ENCODE data around the gene ANKRD52. TPM values are rescaled to one million over a fixed set of nuclear protein-coding genes. Genes with fewer than 3 reads are reported as not detected.
"Not testable (repeated sequence)": the region's sequence is repeated elsewhere in the genome, so short reads cannot be mapped to it uniquely, and the experiment has no call there.

ANKRD52 gene
- total and polyA plus RNA-seq, 4 donors, result 5.4 to 13.6 (median 9.3) TPM

- H3K27ac ChIP-seq (ENCODE audit: low read depth in 1 of 2, low read length in 2 of 2), result no peak overlapping the region
- H3K36me3 ChIP-seq (ENCODE audit: control insufficient read depth in 4 of 4, insufficient read depth in 3 of 4, low read depth in 1 of 4, low read length in 3 of 4), result peaks cover 10 to 36% (median 27%) of the 10 kb centered on the region in 4 donors
- no peak for DNase-seq (ENCODE audit: low spot score)
These were observed 28.1 kb upstream of the ANKRD52 start for GRCh38 chr12:56286044-56286830.

GRCh38 chr12:56284263-56284662 lies 26.1 kb upstream of the ANKRD52 start:
- DNase-seq (ENCODE audit: low spot score); H3K4me3 ChIP-seq (ENCODE audit: low read depth in 1 of 3, low read length in 3 of 3); H3K9me3 ChIP-seq (ENCODE audit: control insufficient read depth in 4 of 4, low read length in 3 of 4); H3K27ac ChIP-seq (ENCODE audit: low read depth in 1 of 2, low read length in 2 of 2); H3K9ac ChIP-seq (ENCODE audit: low read depth in 1 of 2, low read length in 2 of 2); H3K27me3 ChIP-seq (ENCODE audit: control insufficient read depth in 4 of 4, insufficient read depth in 4 of 4, low read length in 3 of 4): not testable (repeated sequence)
- Histone ChIP-seq H3K4me1 (ENCODE audit: control insufficient read depth in 4 of 4, insufficient read depth in 4 of 4, low read length in 3 of 4) (peaks cover 1 to 47% (median 43%) of the 10 kb centered on the region in 4 donors), H3K36me3 (ENCODE audit: control insufficient read depth in 4 of 4, insufficient read depth in 3 of 4, low read depth in 1 of 4, low read length in 3 of 4) (peaks cover 9 to 34% (median 25%) of the 10 kb centered on the region in 4 donors)
- WGBS, result 94% methylated on average over 5 of the region's 5 CpGs

More at GRCh38 chr12:56286044-56286830, 28.1 kb upstream of the ANKRD52 start:
- Histone ChIP-seq H3K4me1 (ENCODE audit: control insufficient read depth in 4 of 4, insufficient read depth in 4 of 4, low read length in 3 of 4) (peaks cover 3 to 35% (median 32%) of the 10 kb centered on the region in 4 donors), H3K9ac (ENCODE audit: low read depth in 1 of 2, low read length in 2 of 2) (no peak overlapping the region), H3K9me3 (ENCODE audit: control insufficient read depth in 4 of 4, low read length in 3 of 4) (no peaks in the 10 kb centered on the region), H3K27me3 (ENCODE audit: control insufficient read depth in 4 of 4, insufficient read depth in 4 of 4, low read length in 3 of 4) (no peaks in the 10 kb centered on the region), H3K4me3 (ENCODE audit: low read depth in 1 of 3, low read length in 3 of 3) (no peak overlapping the region)
- 37% methylated on average over 4 of the region's 4 CpGs for WGBS
- no peak for TF ChIP-seq REST (IDR thresholded peaks at IDR 0.05)
- no peak for TF ChIP-seq FOXA2 (IDR thresholded peaks at IDR 0.05)
- no peak for TF ChIP-seq HNF4G (IDR thresholded peaks at IDR 0.05)
- TF ChIP-seq YY1 (IDR thresholded peaks at IDR 0.05), result no peak

GRCh38 chr12:56282579-56282978 lies 24.4 kb upstream of the ANKRD52 start:
- peaks cover 1 to 43% (median 39%) of the 10 kb centered on the region in 4 donors for H3K4me1 ChIP-seq (ENCODE audit: control insufficient read depth in 4 of 4, insufficient read depth in 4 of 4, low read length in 3 of 4)
- no peak overlapping the region for H3K4me3 ChIP-seq (ENCODE audit: low read depth in 1 of 3, low read length in 3 of 3)
- WGBS, result over 99% methylated on average over 2 of the region's 2 CpGs
- no peak overlapping the region for H3K9ac ChIP-seq (ENCODE audit: low read depth in 1 of 2, low read length in 2 of 2)
- no peak overlapping the region for H3K27ac ChIP-seq (ENCODE audit: low read depth in 1 of 2, low read length in 2 of 2)
- no peaks in the 10 kb centered on the region for H3K9me3 ChIP-seq (ENCODE audit: control insufficient read depth in 4 of 4, low read length in 3 of 4)
- no peaks in the 10 kb centered on the region for H3K27me3 ChIP-seq (ENCODE audit: control insufficient read depth in 4 of 4, insufficient read depth in 4 of 4, low read length in 3 of 4)
- DNase-seq (ENCODE audit: low spot score), result no peak
- peaks cover 13 to 44% (median 35%) of the 10 kb centered on the region in 4 donors for H3K36me3 ChIP-seq (ENCODE audit: control insufficient read depth in 4 of 4, insufficient read depth in 3 of 4, low read depth in 1 of 4, low read length in 3 of 4)
- TF ChIP-seq ZBTB33 (IDR thresholded peaks at IDR 0.05) (no peak), SP1 (IDR thresholded peaks at IDR 0.05) (no peak), HNF4A (conservative IDR thresholded peaks at IDR 0.05) (no peak), EGR1 (IDR thresholded peaks at IDR 0.05; ENCODE audit: low read depth in 2 of 2) (no peak), GABPA (IDR thresholded peaks at IDR 0.05 in 1 of 2, conservative IDR thresholded peaks at IDR 0.05 in 1 of 2) (no peak), YY1 (IDR thresholded peaks at IDR 0.05) (no peak), HNF4G (IDR thresholded peaks at IDR 0.05) (no peak), TAF1 (conservative IDR thresholded peaks at IDR 0.05) (no peak), FOXA1 (IDR thresholded peaks at IDR 0.05) (no peak), RXRA (IDR thresholded peaks at IDR 0.05) (no peak), MAX (IDR thresholded peaks at IDR 0.05) (no peak), NR2F2 (IDR thresholded peaks at IDR 0.05) (no peak), JUND (IDR thresholded peaks at IDR 0.05) (no peak), FOXA2 (IDR thresholded peaks at IDR 0.05) (no peak), RAD21 (IDR thresholded peaks at IDR 0.05) (no peak), ATF3 (IDR thresholded peaks at IDR 0.05) (no peak), CTCF (IDR thresholded peaks at IDR 0.05; ENCODE audit: low read depth, low read length, missing input control) (no peak)

Measured in liver (tissue), 9 donors.